Naive B cell (primary cell): ENCODE measurements around the gene SDK1. TPM values are rescaled to one million over a fixed set of nuclear protein-coding genes. Genes with fewer than 3 reads are reported as not detected.

Source experiments
- ATAC-seq, 2 donors: fragments of 150-1000 bp; cut with Tn5 transposase; 2 replicates each; pipeline ENCODE4 v1.10.0; 2021; ENCODE audit warnings: low read depth in 2 of 2, mild to moderate bottlenecking in 2 of 2, moderate library complexity in 2 of 2
- DNase-seq: peaks from one replicate; pipeline ENCODE4 v3.0.0; 2022
- H3K27ac Mint-ChIP-seq, 6 donors: one replicate each; pipeline ENCODE4 v1.8.0; 2020 to 2022; ENCODE audit warnings: mild to moderate bottlenecking in 6 of 6, mixed read lengths in 6 of 6, moderate library complexity in 5 of 6, inconsistent platforms in 2 of 6
- H3K27me3 Mint-ChIP-seq, 3 donors: one replicate each; pipeline ENCODE4 v1.8.0; 2021 to 2022; ENCODE audit warnings: mixed read lengths in 3 of 3, mild to moderate bottlenecking in 1 of 3
- H3K36me3 Mint-ChIP-seq, 2 donors: one replicate each; pipeline ENCODE4 v1.8.0; 2020 to 2022; ENCODE audit warnings: mixed read lengths in 2 of 2, inconsistent platforms in 1 of 2, mild to moderate bottlenecking in 1 of 2
- H3K4me1 Mint-ChIP-seq, 3 donors: one replicate each; pipeline ENCODE4 v1.8.0; 2020 to 2022; ENCODE audit warnings: mixed read lengths in 3 of 3, inconsistent platforms in 1 of 3, mild to moderate bottlenecking in 1 of 3, moderate library complexity in 1 of 3
- H3K4me3 Mint-ChIP-seq, 8 donors: one replicate each; pipeline ENCODE4 v1.8.0; 2020 to 2022; ENCODE audit warnings: mild to moderate bottlenecking in 8 of 8, mixed read lengths in 8 of 8, moderate library complexity in 8 of 8, inconsistent platforms in 2 of 8
- H3K9me3 Mint-ChIP-seq, 7 donors: one replicate each; pipeline ENCODE4 v1.8.0; 2020 to 2022; ENCODE audit warnings: mixed read lengths in 7 of 7, mild to moderate bottlenecking in 5 of 7, inconsistent platforms in 2 of 7, moderate library complexity in 1 of 7
- polyA plus RNA-seq, 6 donors: library from polyadenylated mRNA; unstranded; fragments of 300-500 nt; fragmentation: Illumina TruSeq; gene quantifications; one replicate each; pipeline ENCODE4 v1.2.3, GENCODE V29; 2021; ENCODE audit warnings: low read depth in 6 of 6

SDK1 gene
- polyA plus RNA-seq, 6 donors from 2014 or later = 0.15 to 0.60 (median 0.38) TPM; not detected in 2

DNA sequence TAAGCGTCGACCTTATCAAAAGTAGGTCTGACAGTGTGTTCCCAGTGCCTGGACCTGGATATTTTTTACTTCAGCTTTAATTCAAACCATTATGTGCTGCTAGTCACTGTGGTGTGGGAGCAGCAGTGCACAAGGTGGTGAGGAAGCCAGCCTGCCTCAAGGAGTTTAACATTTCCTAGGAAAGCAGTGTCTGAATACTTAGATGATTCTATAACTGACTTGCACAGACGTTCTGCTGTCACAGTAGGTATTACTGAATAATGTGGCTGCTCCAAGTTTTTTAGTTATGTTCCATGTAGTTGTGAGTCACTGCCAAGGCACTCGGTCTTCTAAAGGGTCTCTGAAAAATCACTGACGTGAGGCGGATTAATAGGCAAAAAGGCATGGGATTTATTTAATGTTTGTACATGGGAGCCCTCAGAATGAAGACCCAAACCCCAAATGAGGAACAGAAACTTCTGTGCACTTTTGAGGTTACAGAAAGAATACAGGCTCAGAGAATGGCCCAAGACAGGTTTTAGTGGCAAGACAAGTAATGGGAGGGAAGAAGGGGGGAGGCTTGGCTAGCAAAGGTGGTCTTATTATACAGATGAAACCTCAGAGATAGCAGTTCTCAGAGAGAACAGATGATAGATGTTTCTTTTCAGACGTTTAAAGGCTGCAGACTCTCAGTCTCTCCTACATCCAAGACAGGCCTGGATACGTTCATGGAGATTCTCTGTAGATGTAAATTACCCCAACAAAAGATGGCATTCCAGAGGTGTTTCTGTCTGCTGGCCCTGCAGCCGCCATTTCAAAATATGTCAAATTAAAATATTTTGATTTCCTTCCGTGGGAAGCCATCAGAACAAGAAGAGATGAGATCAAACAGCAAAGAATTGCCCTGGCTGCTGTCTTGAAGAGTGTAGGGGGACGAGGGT, 209.3 kb downstream of the SDK1 start:
- Mint-ChIP-seq H3K4me3 (peak overlapping the region in 1 of 8 donors; percentile 31), H3K27me3 (peaks cover 0 to 38% (median 31%) of the 10 kb centered on the region in 3 donors), H3K9me3 (peaks cover 10 to 28% (median 18%) of the 10 kb centered on the region in 7 donors), H3K4me1 (peaks cover 12 to 16% (median 14%) of the 10 kb centered on the region in 3 donors), H3K36me3 (peaks cover 14 to 22% of the 10 kb centered on the region in 2 donors), H3K27ac (no peak overlapping the region)
- peak; percentile 83 to 93 for ATAC-seq
- DNase-seq = peak; percentile 52

GRCh38 chr7:3517344-3517743, 216.3 kb downstream of the SDK1 start:
- ATAC-seq (no peak), DNase-seq (no peak)
- peaks cover 0 to 2% (median 0%) of the 10 kb centered on the region in 7 donors for H3K9me3 Mint-ChIP-seq
- H3K27me3 Mint-ChIP-seq = peaks cover 21 to 49% (median 36%) of the 10 kb centered on the region in 3 donors
- H3K4me3 Mint-ChIP-seq = no peak overlapping the region
- no peak overlapping the region for H3K27ac Mint-ChIP-seq
- no peaks in the 10 kb centered on the region for H3K4me1 Mint-ChIP-seq
- no peaks in the 10 kb centered on the region for H3K36me3 Mint-ChIP-seq

DNA sequence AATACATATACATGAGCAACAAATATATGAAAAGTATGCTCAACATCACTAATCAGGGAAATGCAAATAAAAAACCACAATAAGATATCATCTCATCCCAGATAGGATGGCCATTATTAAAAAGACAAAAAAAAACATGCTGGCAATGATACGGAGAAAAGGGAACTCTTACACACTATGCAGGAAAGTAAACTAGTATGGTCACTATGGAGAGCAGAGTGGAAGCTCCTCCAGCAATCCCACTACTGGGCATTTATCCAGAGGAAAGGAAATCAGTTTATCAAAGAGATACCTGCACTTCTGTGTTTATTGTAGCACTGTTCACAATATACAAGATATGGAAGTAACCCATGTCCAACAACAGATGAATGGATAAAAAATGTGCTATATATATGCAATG, 217.5 kb downstream of the SDK1 start:
- Mint-ChIP-seq H3K36me3 (no peaks in the 10 kb centered on the region), H3K27me3 (peaks cover 24 to 49% (median 38%) of the 10 kb centered on the region in 3 donors), H3K9me3 (peaks cover 0 to 2% (median 0%) of the 10 kb centered on the region in 7 donors), H3K27ac (no peak overlapping the region), H3K4me1 (no peaks in the 10 kb centered on the region), H3K4me3 (no peak overlapping the region)
- ATAC-seq (no peak), DNase-seq (no peak)

DNA sequence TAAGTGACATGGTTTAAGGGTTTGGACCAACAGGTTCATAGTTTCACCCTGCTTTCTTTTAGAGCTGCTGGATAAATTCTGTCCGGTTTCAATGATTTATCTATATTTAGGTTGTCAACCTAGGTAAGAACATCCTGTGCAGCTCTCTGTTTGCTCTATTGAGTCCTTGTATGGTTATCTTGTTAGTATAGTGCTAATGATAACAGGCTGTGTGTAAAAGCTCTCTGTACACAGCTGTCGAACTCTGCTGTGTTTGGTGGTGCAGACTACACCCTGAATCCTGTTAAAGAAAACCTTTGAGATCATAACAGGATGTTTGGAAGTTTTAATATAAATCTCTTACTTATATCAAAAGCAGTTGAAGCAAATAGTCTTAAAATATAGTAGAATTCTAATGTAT, 219.2 kb downstream of the SDK1 start:
- Mint-ChIP-seq H3K4me1 (no peaks in the 10 kb centered on the region), H3K27ac (no peak overlapping the region), H3K36me3 (no peaks in the 10 kb centered on the region)

DNA sequence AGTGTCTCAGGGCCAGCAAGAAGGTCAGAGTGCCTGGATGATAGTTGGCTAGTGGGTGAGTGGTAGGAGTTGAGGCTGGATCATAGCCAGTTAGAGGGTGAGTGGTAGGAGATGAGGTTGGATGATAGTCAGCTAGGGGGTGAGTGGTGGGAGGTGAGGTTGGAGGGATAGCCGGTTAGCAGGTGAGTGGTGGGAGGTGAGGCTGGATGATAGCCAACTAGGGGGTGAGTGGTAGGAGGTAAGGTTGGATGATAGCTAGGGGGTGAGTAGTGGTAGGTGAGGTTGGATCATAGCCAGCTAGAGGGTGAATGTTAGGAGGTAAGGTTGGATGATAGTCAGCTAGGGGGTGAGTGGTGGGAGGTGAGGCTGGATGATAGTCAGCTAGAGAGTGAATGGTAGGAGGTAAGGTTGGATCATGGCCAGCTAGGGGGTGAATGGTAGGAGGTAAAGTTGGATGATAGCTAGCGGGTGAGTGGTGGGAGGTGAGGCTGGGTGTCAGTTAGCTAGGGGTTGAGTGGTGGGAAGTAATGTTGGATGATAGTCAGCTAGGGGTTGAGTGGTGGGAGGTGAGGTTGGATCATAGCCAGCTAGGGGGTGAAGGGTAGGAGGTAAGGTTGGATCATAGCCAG, 226.6 kb downstream of the SDK1 start:
- H3K4me3 Mint-ChIP-seq = no peak overlapping the region
- H3K27ac Mint-ChIP-seq = no peak overlapping the region
- peaks cover 0 to 7% of the 10 kb centered on the region in 2 donors for H3K36me3 Mint-ChIP-seq
- DNase-seq (no peak), ATAC-seq (no peak)
- peaks cover 0 to 5% (median 0%) of the 10 kb centered on the region in 7 donors for H3K9me3 Mint-ChIP-seq
- H3K4me1 Mint-ChIP-seq = peaks cover 0 to 6% (median 0%) of the 10 kb centered on the region in 3 donors
- peaks cover 25 to 47% (median 44%) of the 10 kb centered on the region in 3 donors for H3K27me3 Mint-ChIP-seq

More for the DNA sequence above, 219.2 kb downstream of the SDK1 start:
- H3K4me3 Mint-ChIP-seq = no peak overlapping the region
- DNase-seq = no peak
- H3K9me3 Mint-ChIP-seq = no peaks in the 10 kb centered on the region
- ATAC-seq = no peak
- peaks cover 35 to 49% (median 41%) of the 10 kb centered on the region in 3 donors for H3K27me3 Mint-ChIP-seq

DNA sequence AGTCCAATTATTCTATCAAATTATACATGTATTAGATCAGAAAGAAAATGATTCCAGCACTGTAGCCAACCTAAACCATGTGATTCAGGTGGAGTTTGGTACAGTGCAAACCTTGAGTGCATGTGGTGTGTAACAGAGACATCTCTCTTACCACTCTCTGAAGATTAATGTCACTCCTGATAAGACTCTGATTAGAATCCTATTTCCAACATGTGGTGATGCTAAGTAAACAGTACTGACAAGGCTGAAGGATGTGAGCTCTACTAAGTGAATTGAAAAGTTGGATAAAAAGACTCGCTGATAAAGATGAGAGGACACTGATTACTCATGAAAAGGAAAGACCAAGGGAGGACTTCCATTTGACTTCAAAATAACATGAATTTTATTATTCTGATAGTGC, 232.0 kb downstream of the SDK1 start:
- H3K36me3 Mint-ChIP-seq = no peaks in the 10 kb centered on the region
- no peak for ATAC-seq
- no peaks in the 10 kb centered on the region for H3K4me1 Mint-ChIP-seq
- H3K9me3 Mint-ChIP-seq = no peaks in the 10 kb centered on the region
- H3K27me3 Mint-ChIP-seq = peaks cover 6 to 45% (median 27%) of the 10 kb centered on the region in 3 donors
- no peak for DNase-seq
- H3K27ac Mint-ChIP-seq = no peak overlapping the region
- H3K4me3 Mint-ChIP-seq = no peak overlapping the region

DNA sequence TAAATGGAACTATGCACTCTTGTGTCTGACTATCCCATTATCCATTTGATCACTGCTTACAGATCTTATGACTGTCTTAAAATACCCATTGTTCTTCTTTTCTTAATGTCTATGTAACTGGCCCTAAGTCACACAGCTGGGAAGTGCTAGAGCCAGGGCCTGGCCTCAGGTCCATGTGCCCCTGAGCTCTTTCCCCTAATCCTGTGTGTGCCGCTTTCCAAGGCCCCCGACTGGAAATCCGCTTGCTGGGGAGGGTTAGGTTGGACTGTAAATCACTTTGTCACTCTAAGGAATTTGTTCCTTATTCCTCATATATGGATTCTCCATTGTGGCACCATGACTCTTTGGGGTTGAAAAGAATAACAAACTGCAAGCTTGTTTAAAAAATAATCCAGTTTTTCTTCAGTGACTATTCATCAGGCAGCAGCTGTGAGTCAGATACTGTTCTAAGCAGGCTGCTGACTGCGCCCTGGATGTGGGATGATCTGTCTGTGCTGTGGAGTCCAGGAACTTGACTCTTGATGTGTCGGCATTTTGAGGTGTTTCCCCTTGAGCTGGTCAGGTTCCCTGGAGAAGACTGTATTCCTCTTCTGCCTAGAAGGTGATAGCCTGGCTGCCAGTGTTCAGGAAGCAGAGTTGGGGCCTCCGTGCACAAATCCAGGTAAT, 236.3 kb downstream of the SDK1 start:
- Mint-ChIP-seq H3K27ac (no peak overlapping the region), H3K9me3 (no peaks in the 10 kb centered on the region), H3K4me1 (no peaks in the 10 kb centered on the region), H3K36me3 (no peaks in the 10 kb centered on the region), H3K27me3 (peaks cover 0 to 26% (median 8%) of the 10 kb centered on the region in 3 donors), H3K4me3 (no peak overlapping the region)
- DNase-seq (no peak), ATAC-seq (no peak)

DNA sequence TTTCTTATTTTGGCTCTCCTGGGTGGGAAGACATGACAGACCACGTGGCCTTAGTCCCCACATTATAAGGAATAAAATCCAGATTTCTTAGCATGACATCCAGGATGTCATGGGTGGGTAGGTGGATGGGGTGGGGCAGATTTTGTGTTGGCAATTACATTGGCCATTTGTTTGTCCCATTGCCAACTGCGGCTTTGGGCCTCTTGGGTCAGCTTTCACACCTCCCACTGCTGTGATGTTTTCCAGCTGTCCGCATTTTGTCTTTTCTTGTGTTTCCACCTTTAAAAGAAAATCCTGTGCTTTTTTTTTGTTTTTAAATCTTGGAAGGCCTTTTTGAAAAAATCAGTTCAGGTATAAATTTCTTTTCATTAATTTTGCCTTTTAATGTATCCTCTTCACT, 237.0 kb downstream of the SDK1 start:
- Mint-ChIP-seq H3K4me3 (no peak overlapping the region), H3K4me1 (no peaks in the 10 kb centered on the region), H3K27me3 (peaks cover 0 to 22% (median 2%) of the 10 kb centered on the region in 3 donors), H3K36me3 (no peaks in the 10 kb centered on the region), H3K9me3 (no peaks in the 10 kb centered on the region), H3K27ac (no peak overlapping the region)
- no peak for ATAC-seq
- no peak for DNase-seq

GRCh38 chr7:3540456-3541220, 239.6 kb downstream of the SDK1 start:
- peaks cover 0 to 25% (median 5%) of the 10 kb centered on the region in 3 donors for H3K27me3 Mint-ChIP-seq
- H3K4me1 Mint-ChIP-seq = no peaks in the 10 kb centered on the region
- H3K36me3 Mint-ChIP-seq = no peaks in the 10 kb centered on the region
- no peaks in the 10 kb centered on the region for H3K9me3 Mint-ChIP-seq
- DNase-seq (no peak), ATAC-seq (no peak)
- H3K4me3 Mint-ChIP-seq = no peak overlapping the region
- H3K27ac Mint-ChIP-seq = no peak overlapping the region

GRCh38 chr7:3544202-3544601, 243.2 kb downstream of the SDK1 start:
- H3K36me3 Mint-ChIP-seq = no peaks in the 10 kb centered on the region
- peaks cover 14 to 39% (median 30%) of the 10 kb centered on the region in 3 donors for H3K27me3 Mint-ChIP-seq
- DNase-seq = no peak
- no peaks in the 10 kb centered on the region for H3K4me1 Mint-ChIP-seq
- no peak overlapping the region for H3K4me3 Mint-ChIP-seq
- no peak for ATAC-seq
- no peak overlapping the region for H3K27ac Mint-ChIP-seq
- no peaks in the 10 kb centered on the region for H3K9me3 Mint-ChIP-seq

- Mint-ChIP-seq H3K36me3 (no peaks in the 10 kb centered on the region), H3K27me3 (peaks cover 35 to 43% (median 41%) of the 10 kb centered on the region in 3 donors), H3K4me1 (no peaks in the 10 kb centered on the region), H3K27ac (no peak overlapping the region), H3K9me3 (peaks cover 0 to under 1% (median 0%) of the 10 kb centered on the region in 7 donors), H3K4me3 (no peak overlapping the region)
- ATAC-seq (no peak), DNase-seq (no peak)
Observed at GRCh38 chr7:3548815-3549214, 247.8 kb downstream of the SDK1 start.

DNA sequence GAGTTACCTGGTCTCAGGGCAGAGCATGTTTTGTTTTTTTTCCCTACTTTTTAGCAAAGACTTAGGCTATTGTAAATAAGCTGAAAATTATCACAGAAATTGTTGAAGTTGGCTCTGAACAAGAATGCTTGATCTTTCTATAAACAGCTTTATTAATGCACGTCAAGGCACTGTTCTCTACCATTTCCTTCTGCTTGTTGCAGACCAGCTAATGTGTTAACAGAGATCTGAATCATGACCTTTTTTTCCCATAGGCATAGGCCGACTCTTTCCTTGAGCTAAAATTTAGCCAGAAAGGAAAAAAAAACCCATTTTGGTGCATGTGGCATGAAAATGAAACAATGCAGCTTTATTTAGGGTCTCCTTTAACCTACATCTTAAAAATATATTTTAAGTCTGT, 248.5 kb downstream of the SDK1 start:
- Mint-ChIP-seq H3K27ac (no peak overlapping the region), H3K9me3 (peaks cover 0 to 8% (median 0%) of the 10 kb centered on the region in 7 donors), H3K4me1 (no peaks in the 10 kb centered on the region), H3K36me3 (no peaks in the 10 kb centered on the region), H3K4me3 (no peak overlapping the region), H3K27me3 (peaks cover 37 to 43% (median 40%) of the 10 kb centered on the region in 3 donors)
- ATAC-seq (no peak), DNase-seq (no peak)

DNA sequence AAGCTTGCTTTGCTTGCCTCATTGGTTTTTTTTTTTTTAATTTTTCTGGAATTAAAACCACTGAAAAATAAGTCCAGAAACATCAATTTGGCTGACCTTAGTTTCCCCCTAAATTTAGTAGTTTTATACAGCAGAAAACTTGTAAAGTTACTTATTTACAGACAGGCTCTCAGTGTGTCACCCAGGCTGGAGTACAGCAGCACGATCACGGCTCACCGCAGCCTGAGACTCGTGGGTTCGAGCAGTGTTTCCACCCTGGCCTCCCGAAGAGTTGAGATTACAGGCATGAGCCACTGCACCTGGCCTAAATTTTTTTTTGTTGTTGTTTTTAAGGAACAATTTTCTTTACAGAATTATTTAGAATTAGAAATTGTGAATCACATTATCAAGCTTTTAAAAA, 250.5 kb downstream of the SDK1 start:
- Mint-ChIP-seq H3K36me3 (peaks cover 0 to 4% of the 10 kb centered on the region in 2 donors), H3K9me3 (peaks cover 0 to 22% (median 3%) of the 10 kb centered on the region in 7 donors), H3K4me1 (no peaks in the 10 kb centered on the region), H3K27me3 (peaks cover 28 to 55% (median 44%) of the 10 kb centered on the region in 3 donors), H3K27ac (no peak overlapping the region), H3K4me3 (no peak overlapping the region)
- no peak for ATAC-seq
- no peak for DNase-seq
